Measurements from ENCODE around the gene KRTAP27-1. TPM values are rescaled to one million over a fixed set of nuclear protein-coding genes. Genes with fewer than 3 reads are reported as not detected.

KRTAP27-1 gene
- total and polyA plus RNA-seq, 4 donors = not detected

DNA sequence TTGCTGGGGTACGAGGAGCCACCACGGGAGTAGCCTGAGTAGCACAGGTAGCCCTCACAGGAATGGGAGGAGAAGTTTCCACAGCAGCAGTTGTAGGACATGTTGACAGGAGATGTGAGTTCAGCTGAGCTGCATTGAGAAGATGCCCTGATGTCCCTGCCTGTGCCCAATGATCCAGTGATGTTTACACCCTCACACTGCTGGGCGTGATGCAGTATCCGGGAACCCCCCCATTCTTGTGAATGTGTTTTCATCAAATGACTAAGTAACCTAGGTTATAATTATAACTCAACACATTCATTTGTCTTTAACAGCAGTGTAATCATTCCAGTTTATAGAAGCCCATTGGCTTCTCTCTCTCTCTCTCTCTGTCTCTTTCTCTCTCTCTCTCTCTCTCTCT lies 11.0 kb upstream of the KRTAP27-1 start, which contains the start of gene KRTAP23-1:
KRTAP23-1 (minus strand) TSS at position 101 of the 400 bp plus-strand sequence; CDS start at position 101, 0 bp downstream.
- H3K9me3 ChIP-seq (ENCODE audit: control insufficient read depth in 4 of 4, insufficient read depth in 3 of 4, low read length in 3 of 4) = no peaks in the 10 kb centered on the region
- H3K27me3 ChIP-seq (ENCODE audit: control insufficient read depth in 3 of 3, insufficient read depth in 3 of 3, low read length in 2 of 3) = no peaks in the 10 kb centered on the region
- no peak within 1 kb of the TSS for H3K27ac ChIP-seq (ENCODE audit: low read depth in 1 of 2, low read length in 1 of 2)
- no peak within 1 kb of the TSS for H3K4me3 ChIP-seq
- ATAC-seq (ENCODE audit: insufficient read depth, low FRiP score) (no peak), DNase-seq (no peak)
- H3K4me1 ChIP-seq (ENCODE audit: control insufficient read depth in 5 of 5, insufficient read depth in 5 of 5, low read length in 5 of 5) = peaks cover 0 to 7% (median 0%) of the 10 kb centered on the region in 5 donors
- TF ChIP-seq, protein P1, sequence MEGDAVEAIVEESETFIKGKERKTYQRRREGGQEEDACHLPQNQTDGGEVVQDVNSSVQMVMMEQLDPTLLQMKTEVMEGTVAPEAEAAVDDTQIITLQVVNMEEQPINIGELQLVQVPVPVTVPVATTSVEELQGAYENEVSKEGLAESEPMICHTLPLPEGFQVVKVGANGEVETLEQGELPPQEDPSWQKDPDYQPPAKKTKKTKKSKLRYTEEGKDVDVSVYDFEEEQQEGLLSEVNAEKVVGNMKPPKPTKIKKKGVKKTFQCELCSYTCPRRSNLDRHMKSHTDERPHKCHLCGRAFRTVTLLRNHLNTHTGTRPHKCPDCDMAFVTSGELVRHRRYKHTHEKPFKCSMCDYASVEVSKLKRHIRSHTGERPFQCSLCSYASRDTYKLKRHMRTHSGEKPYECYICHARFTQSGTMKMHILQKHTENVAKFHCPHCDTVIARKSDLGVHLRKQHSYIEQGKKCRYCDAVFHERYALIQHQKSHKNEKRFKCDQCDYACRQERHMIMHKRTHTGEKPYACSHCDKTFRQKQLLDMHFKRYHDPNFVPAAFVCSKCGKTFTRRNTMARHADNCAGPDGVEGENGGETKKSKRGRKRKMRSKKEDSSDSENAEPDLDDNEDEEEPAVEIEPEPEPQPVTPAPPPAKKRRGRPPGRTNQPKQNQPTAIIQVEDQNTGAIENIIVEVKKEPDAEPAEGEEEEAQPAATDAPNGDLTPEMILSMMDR (IDR thresholded peaks at IDR 0.05; ENCODE audit: control extremely low read depth, extremely low read depth) = no peak
- H3K9ac ChIP-seq (ENCODE audit: insufficient read depth in 1 of 2, low read length in 2 of 2) = no peak within 1 kb of the TSS
- WGBS, 2 donors = 86 to 88% methylated on average over 4 of the region's 4 CpGs
- no peaks in the 10 kb centered on the region for H3K36me3 ChIP-seq (ENCODE audit: control insufficient read depth in 4 of 4, insufficient read depth in 4 of 4, low read length in 4 of 4)

DNA sequence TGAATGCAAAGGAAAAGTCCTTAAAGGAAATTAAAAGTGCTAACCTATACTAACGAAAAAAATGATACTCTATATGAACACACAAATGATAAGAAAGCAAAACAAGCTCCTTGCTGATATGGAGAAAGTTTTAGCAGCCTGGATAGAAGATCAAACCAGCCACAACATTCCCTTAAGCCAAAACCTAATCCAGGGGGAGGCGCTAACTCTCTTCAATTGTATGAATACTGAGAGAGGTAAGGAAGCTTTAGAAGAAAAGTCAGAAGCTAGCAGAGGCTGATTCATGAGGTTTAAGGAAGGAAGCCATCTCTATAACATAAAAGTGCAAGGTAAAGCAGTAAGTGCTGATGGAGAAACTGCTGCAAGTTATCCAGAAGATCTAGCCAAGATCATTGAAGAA lies 7.5 kb upstream of the KRTAP27-1 start:
- Histone ChIP-seq H3K9ac (ENCODE audit: insufficient read depth in 1 of 2, low read length in 2 of 2) (no peak overlapping the region), H3K36me3 (ENCODE audit: control insufficient read depth in 4 of 4, insufficient read depth in 4 of 4, low read length in 4 of 4) (no peaks in the 10 kb centered on the region), H3K4me3 (no peak overlapping the region), H3K9me3 (ENCODE audit: control insufficient read depth in 4 of 4, insufficient read depth in 3 of 4, low read length in 3 of 4) (no peaks in the 10 kb centered on the region), H3K27me3 (ENCODE audit: control insufficient read depth in 3 of 3, insufficient read depth in 3 of 3, low read length in 2 of 3) (no peaks in the 10 kb centered on the region), H3K4me1 (ENCODE audit: control insufficient read depth in 5 of 5, insufficient read depth in 5 of 5, low read length in 5 of 5) (peaks cover 0 to under 1% (median 0%) of the 10 kb centered on the region in 5 donors), H3K27ac (ENCODE audit: low read depth in 1 of 2, low read length in 1 of 2) (no peak overlapping the region)
- TF ChIP-seq, protein P1 (IDR thresholded peaks at IDR 0.05; ENCODE audit: control extremely low read depth, extremely low read depth) = no peak
- WGBS, 2 donors = 74 to 83% methylated on average over 2 of the region's 2 CpGs
- no peak for ATAC-seq (ENCODE audit: insufficient read depth, low FRiP score)
- no peak for DNase-seq

DNA sequence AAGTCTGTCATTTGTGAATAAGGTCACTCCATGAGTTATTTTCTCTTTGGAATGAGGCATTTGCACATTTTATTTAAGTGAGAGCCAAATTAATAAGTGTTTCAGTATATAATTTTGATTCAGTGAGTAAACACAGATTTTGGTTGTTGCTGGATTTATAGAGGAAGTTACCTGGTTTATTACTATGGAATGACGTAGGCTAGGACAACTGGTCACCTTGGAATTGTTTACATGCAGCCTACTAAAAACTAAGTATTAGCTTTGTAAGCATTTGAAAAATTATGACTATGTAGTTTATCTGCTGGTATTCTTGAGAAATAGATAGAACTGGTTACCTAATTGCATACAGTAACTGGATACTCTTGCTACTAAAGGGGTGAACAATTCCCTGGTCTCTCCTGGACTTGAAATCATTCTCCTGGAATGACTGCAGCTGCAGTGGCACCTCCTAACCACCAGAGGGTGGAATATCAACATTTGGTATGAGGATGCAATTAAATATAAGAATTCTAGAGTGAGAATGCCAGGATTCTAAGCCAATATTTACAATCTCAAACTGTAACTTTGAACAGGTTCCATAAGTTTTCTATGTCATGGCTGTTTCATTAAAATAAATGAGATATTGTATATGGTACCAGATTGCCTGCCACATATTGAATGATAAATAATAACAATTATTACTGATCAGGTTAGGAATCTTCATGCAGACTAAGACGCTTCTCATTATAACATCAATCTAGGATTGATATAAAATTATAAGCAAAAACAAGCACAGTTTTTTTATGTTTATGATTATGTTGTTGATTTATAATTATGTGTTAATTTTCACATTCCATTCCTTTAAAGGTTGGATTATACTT lies 3.5 kb upstream of the KRTAP27-1 start:
- Histone ChIP-seq H3K36me3 (ENCODE audit: control insufficient read depth in 4 of 4, insufficient read depth in 4 of 4, low read length in 4 of 4) (no peaks in the 10 kb centered on the region), H3K27ac (ENCODE audit: low read depth in 1 of 2, low read length in 1 of 2) (no peak overlapping the region), H3K9ac (ENCODE audit: insufficient read depth in 1 of 2, low read length in 2 of 2) (no peak overlapping the region), H3K4me3 (no peak overlapping the region), H3K27me3 (ENCODE audit: control insufficient read depth in 3 of 3, insufficient read depth in 3 of 3, low read length in 2 of 3) (no peaks in the 10 kb centered on the region), H3K9me3 (ENCODE audit: control insufficient read depth in 4 of 4, insufficient read depth in 3 of 4, low read length in 3 of 4) (no peaks in the 10 kb centered on the region), H3K4me1 (ENCODE audit: control insufficient read depth in 5 of 5, insufficient read depth in 5 of 5, low read length in 5 of 5) (no peaks in the 10 kb centered on the region)
- ATAC-seq (ENCODE audit: insufficient read depth, low FRiP score) (peak; percentile 27), DNase-seq (peak; percentile 46 to 57 (median 46))
- TF ChIP-seq, protein P1 (IDR thresholded peaks at IDR 0.05; ENCODE audit: control extremely low read depth, extremely low read depth) = peak; percentile 41
- 89 to 93% methylated on average over 2 of the region's 2 CpGs for WGBS, 2 donors
